HuH-7 (cell line): ENCODE results near the gene PRKCH.

Source experiments
- DNase-seq: peaks from one replicate; pipeline ENCODE4 v3.0.0; 2011; ENCODE audit warnings: low spot score

PRKCH gene

DNA sequence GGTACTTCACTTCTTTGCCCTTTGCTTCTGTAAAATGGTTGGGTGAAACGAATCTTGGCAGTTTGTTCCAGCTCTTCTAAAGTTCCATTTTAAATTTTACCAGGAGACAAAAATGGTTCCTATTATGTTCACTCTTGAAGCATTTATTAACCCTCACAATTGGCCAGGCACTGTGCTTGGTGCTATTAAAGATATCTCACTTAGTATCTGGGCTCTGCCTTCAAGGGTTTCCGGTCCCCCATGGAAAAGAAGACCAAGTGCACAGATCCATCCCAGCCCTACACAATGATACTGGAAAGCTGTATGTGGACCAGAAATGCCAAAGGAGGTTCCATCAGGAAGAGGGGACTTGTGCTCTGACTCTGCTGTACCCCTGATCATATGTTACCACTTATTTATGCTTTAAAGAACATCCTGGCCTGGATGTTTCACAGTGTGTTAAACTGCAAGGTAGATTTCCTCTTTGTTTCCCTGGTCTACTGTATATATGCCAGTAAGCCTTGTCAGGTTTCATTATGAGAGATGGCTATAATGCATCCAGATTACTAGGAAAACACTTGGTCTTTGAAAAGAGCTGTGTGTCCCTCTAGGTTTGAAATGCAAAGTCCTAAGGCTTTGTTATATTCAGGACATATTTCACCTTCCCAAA is 154.8 kb downstream of the PRKCH start:
- DNase-seq, result no peak

DNA sequence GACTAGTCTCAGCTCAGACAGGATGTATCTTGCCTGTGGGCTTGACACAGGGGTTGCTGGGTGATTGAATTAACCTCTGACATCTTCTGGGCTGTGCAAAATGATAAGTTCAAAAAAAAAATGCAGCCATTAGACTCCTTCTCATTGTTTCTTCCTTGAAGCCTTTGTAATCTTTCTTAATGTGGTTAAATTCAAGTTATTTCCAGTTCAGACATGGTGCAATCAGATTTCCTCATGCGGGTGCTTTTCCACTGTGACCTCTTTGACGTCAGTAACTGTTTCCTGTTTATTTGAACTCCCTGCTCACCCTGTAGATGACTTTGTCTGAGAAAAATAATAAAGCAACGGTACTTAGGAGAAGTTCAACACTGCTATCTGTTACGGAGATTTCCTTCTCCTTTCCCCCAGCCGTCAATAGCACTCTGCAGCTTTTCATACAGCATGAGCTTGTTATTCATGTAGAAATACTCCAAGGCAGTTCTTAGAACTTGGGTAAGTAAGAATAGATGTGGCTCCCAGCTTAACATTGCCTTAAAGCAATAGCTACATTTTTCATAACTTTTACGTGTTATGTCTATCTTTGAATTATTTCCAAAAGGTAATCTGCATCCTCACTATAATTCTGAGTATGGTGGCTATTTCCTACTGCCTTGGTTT is 155.5 kb downstream of the PRKCH start:
- no peak for DNase-seq

DNA sequence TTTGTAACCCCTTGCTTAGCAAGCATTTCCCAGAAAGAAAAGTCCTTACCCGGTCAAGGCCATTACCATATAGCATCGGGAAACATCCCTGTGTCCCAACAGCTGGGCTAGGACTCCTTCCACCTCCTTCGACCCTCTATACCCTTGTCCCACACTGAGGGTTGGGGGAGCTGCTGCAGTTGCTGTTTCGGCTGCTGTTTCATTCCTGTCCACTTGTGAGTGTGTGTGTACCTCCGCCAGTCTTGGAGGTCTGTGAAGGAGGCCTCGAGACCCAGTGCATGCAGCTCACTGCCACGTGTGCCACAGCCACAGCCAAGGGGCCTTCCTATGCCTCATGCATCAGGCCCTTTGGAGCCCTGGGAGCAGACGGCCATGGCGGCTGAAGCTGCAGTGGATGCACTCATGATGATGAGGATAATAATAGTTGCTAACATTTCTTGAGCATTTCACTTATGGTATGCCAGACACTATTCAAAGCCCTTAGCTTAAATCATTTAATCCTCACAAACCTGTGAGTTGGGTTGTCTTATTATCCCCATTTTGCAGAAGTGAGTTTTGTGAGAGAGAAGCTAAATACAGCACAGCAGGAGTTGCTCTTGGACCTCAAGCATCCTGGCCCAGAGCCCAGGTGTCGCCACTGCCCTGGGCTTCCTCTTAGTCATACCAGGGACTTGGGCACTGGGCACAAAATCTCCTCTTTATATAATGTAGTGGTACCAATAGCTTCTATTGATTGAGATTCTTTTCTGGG is 156.5 kb downstream of the PRKCH start:
- no peak for DNase-seq

DNA sequence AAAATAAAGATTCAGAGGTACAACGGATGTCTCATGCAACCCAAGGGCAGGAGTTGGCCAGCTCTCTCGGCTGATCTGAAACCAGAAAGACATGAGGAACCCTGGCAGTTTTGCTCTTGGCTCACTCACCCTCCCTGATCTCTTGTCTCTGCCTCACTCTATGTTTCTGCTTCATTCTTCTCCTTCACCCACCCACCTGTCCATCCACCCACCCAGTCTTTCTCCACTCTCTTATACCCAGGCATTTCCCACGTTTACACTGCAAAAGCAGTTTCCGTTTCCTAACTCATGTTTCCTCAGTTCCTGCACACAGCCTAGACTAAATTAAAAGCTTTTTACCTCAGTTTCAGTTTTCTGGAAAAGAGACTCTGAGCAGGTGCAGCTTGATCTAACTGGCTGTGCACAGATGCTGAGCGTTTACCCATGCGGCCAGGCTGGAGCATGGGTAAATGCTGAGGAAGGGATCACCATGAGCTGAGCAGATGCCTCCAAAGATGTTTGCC is 157.6 kb downstream of the PRKCH start:
- no peak for DNase-seq

DNA sequence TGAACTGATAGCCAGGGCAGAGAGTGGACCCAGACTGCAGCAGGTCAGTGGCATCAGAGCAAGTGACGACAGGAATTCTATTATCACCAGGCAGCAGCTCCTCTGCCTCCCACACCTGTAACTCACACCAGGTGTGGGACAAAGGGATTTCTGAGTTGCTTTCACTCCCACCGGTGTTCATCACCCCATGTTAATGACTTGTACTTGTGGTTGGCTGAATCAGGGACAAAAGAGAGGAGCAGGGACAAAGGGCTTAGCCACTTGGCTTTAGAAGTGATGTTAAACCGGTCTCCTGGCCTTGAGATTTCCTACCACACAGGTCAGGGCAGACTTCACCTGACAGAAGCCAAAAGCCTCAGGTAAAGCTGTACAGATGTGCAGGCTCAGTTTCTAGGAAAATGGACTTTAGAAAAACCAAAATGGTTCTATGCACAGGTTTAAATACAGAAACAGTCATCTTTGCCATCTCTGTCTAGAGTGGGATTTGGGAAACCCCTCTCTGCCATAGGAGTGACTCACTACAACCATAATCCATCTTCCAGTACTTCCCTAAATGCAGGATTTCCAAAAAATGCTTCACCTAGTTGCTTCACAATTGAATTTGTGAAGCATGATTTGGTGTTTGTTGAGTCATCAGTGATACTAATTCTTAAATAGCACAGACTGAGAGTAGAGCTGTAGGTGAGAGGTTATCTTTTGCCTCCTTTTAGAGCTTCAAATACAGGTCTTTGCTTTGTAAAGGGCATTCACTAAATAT is 158.5 kb downstream of the PRKCH start:
- no peak for DNase-seq

DNA sequence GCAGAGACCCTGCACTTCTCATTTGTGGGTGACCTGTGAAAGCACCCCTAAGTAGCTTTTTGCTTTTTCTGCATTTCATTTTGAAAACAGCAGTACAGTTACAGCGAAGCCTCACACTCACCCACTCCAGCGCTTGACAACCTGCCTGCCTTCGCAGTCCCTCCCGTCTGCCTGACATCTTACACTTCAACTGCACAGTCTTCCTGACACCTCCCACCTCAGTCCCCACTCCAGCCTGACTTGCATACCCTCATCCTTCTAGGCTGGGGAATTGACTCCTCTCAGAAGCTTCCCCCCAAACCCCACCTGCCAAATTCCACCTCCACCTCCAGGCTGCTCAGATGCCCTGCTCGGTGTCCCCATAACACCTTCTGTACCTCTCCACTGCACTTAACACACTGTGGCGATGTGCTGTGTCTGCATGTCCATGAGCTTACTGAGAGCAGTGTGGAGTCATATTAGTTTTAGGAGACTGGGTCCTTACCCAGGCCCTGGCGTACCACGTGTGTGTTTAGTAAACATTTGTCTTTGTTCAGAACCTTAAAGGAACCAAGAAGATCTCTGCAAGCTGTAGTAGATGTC is 159.4 kb downstream of the PRKCH start:
- DNase-seq, result no peak

DNA sequence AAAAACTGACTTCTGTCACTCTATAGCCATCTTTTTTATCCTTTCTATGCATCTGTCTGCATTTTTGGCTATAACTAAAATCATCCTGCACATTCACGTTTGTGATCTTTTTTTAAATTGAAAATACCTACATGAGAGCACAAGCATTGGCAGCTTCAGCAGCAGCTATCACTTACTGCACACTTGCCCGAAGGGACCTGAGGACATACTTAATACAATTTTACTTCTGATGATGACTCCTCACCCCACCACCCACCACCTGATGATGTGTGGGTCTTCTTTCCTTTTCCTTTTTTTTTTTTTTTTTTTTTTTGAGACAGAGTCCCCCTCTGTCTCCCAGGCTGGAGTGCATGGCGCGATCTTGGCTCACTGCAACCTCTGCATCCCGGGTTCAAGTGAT is 160.3 kb downstream of the PRKCH start:
- no peak for DNase-seq

DNA sequence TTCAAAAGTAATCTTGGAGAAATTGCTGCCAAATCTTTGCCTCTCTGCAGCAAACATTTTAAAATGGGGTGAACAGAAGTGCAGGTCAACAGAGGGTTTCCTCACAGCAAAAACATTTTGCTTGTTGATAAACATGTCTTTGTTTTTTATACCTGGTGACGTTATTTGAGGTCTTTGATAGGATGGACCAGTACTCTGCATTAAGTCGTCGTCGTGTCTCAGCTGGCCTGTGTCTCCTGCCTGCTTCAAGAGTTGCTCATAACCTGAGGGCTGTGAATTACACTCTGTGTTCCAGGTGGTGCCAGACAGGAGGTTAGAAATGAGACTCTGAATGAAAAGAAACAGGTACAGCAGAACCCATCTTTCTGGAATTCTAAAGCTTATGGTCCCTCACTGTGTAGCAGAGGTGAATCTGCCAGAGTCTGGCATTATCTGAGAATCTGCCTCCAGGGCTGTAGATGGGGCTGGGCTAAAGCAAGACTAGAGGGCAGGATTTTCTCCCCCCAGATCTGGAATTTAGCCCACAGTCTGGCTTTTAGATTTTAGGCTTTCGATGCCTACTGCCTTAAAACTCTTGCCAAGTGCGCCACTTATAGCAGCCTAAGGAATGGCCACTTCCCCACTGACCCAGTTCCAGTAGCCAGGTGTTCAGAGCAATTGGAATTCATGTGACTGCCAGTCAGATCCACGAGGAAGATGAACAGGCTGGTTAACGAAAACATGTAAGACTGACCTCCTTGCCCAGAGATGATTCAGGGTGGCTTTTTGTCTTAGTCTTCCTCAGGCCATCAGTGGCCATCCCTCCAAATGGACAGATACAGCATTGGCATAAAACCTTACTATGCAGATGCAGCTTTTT is 161.2 kb downstream of the PRKCH start:
- DNase-seq, result no peak

DNA sequence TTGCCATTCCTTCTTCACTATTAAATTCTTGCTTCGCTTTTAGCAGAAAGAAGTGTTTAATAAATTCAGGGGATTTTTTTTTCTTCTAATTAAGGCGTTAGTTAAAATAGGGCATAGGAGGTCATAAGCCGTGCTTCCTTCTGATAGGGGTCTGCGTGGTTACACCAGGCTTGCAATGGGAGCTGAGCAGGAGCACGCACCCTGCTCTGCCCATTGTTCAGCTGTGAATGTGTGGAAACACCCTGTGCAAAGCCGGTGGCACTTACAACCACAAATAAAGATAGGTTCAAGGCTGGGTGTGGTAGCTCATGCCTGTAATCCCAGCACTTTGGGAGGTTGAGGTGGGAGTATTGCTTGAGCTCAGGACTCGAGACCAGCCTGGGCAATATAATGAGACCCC is 162.1 kb downstream of the PRKCH start:
- DNase-seq, result no peak

DNA sequence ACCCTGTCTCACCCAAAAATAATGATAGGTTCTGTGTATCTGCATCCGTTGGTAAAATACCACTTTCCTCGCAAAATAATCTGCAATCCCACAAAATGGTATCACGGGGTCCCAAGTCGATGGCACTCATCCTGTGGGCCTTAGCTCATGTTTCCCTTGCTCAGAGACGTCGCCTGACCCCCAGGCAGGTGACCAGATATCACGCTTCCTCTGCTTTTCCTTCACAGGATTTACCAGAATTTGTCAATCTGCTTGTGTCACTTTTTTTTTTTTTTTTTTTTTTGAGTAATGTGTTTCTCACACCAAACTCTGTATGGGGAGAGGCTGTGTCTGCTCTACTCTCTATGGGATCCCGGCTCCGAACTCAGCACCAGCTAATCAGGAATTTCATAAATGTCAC is 162.7 kb downstream of the PRKCH start:
- no peak for DNase-seq

DNA sequence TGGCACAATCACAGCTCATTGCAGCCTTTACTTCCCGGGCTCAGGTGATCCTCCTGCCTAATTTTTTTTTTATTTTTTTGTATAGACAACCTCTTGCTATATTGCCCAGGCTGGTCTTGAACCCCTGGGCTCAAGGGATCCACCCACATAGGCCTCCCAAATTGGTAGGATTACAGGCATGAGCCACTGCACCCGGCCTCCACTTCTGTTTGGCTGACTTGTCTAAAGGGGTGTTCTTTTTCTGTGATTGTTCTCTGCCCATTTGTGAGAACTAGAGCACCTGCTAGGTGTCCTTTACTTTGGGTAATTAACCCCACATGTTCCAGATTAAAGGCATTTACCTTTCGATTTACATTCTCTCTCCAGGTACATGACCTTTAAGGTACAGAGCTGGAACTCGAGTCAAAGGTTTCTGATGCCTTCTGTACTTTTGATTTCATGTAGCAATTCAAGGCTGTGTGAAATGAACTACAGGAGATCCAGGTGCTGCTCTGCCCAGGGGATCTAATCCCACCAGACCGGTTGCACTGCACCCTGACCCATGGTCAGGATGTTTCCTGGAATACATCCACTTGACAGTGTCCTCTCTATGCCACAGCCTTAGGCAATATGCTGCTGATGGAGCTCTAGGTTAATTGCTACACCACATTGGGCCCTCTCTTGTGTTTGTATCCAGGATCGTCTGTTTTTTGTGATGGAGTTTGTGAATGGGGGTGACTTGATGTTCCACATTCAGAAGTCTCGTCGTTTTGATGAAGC is 163.6 kb downstream of the PRKCH start:
- DNase-seq, result no peak

DNA sequence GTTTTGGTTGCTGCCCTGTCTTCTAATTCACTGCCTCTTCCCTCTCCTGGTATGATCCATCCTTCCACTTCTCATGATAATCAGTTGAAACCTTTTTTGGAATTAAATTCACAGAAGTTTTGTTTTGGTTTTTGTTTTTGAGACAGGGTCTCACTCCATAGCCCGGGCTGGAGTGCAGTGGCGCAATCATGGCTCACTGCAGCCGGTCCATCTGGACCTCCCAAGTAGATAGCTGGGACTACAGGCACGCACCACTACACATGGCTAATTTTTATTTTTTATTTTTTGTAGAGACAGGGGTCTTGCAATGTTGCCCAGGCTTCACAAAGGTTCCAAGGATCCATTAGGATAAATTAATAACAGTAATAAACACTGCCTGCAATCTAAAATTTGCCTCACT is 164.3 kb downstream of the PRKCH start:
- no peak for DNase-seq

DNA sequence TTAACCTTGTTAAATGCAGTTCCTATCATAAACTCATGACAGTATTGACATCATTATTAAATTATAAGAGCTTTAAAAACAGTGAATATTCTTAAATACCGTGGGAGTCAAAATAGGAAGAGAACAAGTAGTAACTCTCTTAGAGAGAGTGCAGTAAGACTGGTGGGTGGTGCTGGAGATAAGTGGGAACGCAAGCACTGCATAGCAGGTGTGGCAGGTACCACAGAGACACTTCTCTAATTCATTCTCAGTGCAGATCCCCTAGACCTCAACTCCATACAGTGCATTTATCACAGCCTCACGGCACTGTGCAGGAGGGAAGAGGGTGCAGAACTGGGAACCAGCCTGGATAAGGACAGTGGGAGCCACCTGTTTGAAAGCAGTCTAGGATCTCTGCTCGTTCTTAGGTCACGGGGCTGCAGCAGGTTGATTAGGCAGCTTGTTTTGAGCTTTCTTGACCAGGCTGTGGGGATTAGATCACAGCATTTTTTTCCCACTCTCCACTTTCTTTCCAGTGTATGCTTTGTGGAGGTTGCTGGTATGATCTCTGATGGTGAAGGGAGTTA is 165.6 kb downstream of the PRKCH start:
- DNase-seq, result no peak

DNA sequence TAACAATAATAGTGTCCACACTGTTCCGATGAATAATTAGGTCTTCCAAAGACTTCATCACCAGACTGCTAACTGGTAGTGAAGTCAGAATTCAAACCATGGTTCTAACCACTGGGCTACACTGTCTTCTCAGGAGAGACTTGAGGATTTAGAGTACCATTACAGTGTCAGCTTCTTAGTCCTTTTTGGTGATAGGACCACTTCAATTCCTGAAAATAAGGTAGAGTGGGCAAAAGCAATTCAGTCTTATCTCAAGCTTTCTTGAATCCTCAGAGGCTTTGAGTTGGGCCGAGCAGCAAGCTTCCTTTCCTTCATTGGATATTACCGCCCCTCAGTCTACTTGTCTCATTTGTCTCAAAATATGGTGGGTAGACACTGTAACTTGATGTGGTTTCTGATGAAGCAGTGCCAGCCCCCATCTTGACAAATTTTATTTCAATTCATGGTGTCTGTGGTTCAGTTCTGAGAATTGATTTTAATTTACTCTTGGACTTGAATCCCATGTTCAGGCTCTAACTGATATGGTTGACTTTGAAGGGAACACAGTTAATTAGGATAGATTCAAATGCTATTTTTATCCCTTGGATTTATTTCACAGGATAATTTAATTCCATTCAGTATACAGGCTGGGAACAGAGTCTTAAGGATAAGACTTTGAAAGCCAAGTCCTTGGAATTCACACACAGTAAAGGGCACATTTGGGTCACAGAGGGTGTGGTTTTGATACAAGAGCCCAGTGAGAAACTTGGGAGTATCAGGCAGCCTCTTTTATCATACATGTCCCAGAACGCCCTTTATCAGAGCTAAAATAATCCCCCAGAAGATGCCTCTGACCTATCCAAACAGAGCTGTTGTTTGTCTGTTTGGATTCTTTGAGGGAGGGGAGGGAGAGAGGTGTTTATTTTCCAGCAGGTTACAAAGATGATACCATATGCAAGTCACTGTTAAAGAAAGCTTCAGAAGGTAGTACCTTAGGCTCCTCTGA is 167.3 kb downstream of the PRKCH start:
- DNase-seq, result no peak

DNA sequence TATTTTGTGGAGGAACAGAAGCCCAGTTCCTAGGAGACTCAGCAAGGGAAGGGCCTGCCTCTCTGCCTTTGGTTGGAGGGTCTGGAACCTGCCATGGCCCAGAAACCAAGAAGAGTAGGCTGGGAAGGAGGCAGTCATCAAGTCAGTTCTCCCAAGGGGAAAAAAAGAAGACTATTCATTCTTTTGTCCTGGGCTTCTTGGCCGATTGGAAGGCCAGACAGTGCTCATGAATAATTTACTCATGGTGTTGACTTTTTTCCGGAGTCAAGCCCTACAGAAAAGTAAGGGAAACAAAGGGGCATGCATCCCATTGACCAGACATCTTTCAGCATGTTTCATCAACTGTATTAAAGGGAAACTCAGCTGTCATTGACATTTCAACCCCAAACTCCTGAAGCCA is 168.1 kb downstream of the PRKCH start:
- DNase-seq, result no peak

DNA sequence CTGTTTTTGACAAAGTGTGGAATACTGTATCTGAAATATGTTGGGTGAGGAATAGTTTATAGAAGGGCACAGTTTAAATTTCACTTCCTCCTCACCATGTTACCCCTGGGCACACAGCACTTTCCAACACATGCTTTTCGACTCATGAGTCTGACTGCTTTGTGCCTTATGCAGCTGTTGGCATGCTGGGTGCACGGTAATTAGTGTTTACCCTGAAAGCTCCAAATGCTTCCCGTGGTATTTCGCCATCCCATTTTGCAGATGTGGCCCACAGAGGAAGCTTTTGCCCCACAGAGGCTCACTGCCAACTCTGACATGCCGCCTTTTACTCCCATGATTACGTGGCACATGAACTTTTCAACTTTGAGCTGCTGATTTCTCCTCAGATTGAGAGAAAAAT is 168.6 kb downstream of the PRKCH start:
- DNase-seq, result no peak

DNA sequence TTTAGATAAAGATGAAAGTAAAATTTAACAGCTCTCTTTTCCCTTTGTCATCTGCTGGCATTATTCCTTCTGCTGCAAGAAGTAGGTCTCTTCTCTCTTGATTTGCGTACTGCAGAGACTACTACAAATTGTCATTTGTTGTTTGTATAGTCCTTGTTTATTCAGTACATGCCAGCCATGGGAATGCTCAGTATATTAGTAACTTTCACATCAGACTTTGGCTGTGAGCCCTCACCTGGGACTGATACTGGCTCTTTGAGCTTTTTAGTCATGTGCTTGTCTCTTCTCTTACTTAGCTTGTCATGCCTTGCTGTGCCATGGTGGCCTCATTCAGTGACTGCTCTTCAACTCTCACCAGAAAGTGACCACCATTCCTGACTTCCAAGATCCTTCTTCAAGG is 169.8 kb downstream of the PRKCH start:
- DNase-seq, result no peak

DNA sequence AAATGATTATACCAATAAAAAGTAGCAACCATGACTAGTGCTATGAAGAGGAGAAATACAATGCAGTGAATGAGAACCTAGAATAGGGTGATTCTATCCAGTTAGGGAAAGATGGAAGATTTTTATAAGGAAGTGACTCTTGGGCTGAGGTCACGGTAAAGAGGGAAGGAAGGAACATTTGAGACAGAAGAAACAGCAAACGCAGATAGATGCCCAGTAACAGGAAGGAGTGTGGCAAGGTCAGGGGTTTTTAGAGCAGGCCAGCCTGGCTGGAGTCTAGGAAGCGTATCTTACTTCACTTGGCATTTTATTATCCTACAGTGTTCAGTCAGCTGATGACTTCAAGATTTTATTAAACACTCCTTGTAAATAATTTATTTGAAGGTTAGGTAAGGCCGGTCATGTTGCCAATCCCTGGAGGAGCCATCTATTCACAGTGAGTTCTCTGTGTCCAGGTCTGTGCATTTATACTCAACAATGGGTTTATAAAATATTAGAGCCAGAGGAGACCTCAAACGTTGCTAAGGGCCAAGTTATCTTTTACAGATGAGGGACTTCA is 170.6 kb downstream of the PRKCH start:
- DNase-seq, result no peak

DNA sequence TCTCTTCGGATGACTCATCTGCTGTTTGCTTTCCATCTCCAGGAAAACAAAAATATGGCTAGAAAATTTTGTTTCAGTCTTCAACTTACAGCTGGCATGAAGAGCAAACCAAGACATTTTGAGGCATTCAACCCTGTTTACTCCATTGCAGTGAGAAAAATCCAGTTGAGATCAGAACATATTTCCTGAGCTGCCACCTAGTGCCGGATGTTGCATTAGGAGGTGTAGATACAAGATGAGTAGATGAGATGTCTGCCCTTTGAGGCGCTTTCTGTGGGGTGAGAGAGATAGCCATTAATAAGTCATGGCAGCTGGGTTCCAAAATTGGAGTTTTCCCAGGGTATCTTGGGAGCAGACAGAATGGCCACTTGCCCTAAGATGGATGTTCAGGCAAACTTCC is 171.1 kb downstream of the PRKCH start:
- no peak for DNase-seq
